Ishikawa (cell line): ENCODE data around the gene MAML1.
A peak's percentile ranks its signal among the peaks of the same experiment; 100 is the strongest.

Source experiments
- CEBPB ChIP-seq: IDR thresholded peaks from 2 replicates; pipeline ENCODE4 v1.6.1; 2012
- CREB1 ChIP-seq: IDR thresholded peaks from 2 replicates; pipeline ENCODE4 v1.6.1; 2012; ENCODE audit warnings: low read depth
- EGR1 ChIP-seq: IDR thresholded peaks from 2 replicates; pipeline ENCODE4 v1.6.1; 2012
- EP300 ChIP-seq: IDR thresholded peaks from 2 replicates; pipeline ENCODE4 v1.6.1; 2012; ENCODE audit warnings: borderline replicate concordance
- FOXM1 ChIP-seq: IDR thresholded peaks from 2 replicates; pipeline ENCODE4 v1.6.1; 2012; ENCODE audit warnings: low read depth, borderline replicate concordance
- NFIC ChIP-seq: IDR thresholded peaks from 2 replicates; pipeline ENCODE4 v1.6.1; 2012
- RAD21 ChIP-seq: IDR thresholded peaks from 2 replicates; pipeline ENCODE4 v1.6.1; 2012; ENCODE audit warnings: low read depth
- TAF1 ChIP-seq: IDR thresholded peaks from 2 replicates; pipeline ENCODE4 v1.6.1; 2012; ENCODE audit warnings: low read depth, mild to moderate bottlenecking
- TCF12 ChIP-seq: IDR thresholded peaks from 2 replicates; pipeline ENCODE4 v1.6.1; 2012; ENCODE audit warnings: low read depth
- TEAD4 ChIP-seq: IDR thresholded peaks from 2 replicates; pipeline ENCODE4 v1.6.1; 2012
- USF1 ChIP-seq: IDR thresholded peaks from 2 replicates; pipeline ENCODE4 v1.6.1; 2012
- YY1 ChIP-seq: IDR thresholded peaks from 2 replicates; pipeline ENCODE4 v1.6.1; 2012; ENCODE audit warnings: low read depth
- ZBTB7A ChIP-seq: IDR thresholded peaks from 2 replicates; pipeline ENCODE4 v1.6.1; 2012; ENCODE audit warnings: low read depth
- TF ChIP-seq, protein P1 (sequence below): IDR thresholded peaks from 2 replicates; pipeline ENCODE4 v1.6.1; 2012
- TF ChIP-seq, protein P2 (sequence below): IDR thresholded peaks from 2 replicates; pipeline ENCODE4 v1.6.1; 2012; ENCODE audit warnings: low read depth, mild to moderate bottlenecking

MAML1 gene

DNA sequence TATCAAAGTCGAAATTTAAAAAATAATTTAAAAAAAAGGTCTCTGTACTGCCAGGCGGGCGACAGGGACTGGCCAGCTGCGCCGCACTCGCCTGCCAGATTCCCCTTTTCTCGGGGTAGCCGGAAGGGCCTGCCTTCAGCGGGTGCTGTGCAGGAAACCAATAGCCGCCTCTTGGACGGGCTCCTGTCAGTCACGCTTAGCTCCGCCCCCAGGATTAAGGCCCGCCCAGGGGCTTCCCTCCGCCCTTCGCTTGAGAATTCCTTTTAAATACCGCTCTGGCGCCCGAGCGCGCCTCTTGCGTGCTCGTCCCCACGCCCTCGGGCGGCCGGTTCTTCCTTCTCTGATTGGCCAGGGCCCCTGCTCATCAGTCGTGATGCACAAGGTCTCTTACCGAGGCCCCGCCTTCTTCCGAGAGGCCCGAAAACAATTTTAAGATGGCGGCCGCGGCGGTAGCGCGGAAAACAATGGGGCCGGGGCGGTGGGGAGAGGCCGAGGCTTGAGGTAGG lies at the start of gene MAML1:
MAML1 (plus strand) TSS at position 411 of the 506 bp plus-strand sequence. CDS start 291 bp downstream, outside the sequence.
- TF ChIP-seq RAD21 = no peak
- peak; percentile 47; the same call in 1 of the 2 replicates for TF ChIP-seq FOXM1
- TF ChIP-seq ZBTB7A = no peak
- no peak for TF ChIP-seq NFIC
- no peak for TF ChIP-seq CEBPB
- peak; percentile 94 for TF ChIP-seq YY1
- TF ChIP-seq, protein P1, sequence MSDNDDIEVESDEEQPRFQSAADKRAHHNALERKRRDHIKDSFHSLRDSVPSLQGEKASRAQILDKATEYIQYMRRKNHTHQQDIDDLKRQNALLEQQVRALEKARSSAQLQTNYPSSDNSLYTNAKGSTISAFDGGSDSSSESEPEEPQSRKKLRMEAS = peak; percentile 33; the same call in 1 of the 2 replicates
- TF ChIP-seq EP300 = no peak
- TF ChIP-seq TAF1 = peak; percentile 98
- no peak for TF ChIP-seq USF1
- TF ChIP-seq, protein P2, sequence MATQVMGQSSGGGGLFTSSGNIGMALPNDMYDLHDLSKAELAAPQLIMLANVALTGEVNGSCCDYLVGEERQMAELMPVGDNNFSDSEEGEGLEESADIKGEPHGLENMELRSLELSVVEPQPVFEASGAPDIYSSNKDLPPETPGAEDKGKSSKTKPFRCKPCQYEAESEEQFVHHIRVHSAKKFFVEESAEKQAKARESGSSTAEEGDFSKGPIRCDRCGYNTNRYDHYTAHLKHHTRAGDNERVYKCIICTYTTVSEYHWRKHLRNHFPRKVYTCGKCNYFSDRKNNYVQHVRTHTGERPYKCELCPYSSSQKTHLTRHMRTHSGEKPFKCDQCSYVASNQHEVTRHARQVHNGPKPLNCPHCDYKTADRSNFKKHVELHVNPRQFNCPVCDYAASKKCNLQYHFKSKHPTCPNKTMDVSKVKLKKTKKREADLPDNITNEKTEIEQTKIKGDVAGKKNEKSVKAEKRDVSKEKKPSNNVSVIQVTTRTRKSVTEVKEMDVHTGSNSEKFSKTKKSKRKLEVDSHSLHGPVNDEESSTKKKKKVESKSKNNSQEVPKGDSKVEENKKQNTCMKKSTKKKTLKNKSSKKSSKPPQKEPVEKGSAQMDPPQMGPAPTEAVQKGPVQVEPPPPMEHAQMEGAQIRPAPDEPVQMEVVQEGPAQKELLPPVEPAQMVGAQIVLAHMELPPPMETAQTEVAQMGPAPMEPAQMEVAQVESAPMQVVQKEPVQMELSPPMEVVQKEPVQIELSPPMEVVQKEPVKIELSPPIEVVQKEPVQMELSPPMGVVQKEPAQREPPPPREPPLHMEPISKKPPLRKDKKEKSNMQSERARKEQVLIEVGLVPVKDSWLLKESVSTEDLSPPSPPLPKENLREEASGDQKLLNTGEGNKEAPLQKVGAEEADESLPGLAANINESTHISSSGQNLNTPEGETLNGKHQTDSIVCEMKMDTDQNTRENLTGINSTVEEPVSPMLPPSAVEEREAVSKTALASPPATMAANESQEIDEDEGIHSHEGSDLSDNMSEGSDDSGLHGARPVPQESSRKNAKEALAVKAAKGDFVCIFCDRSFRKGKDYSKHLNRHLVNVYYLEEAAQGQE = no peak
- TF ChIP-seq EGR1 = no peak; the same call in 1 of the 2 replicates
- 0 out of 2 replicates have a peak, but pooled peaks have one; percentile 5 for TF ChIP-seq TCF12
- 0 out of 2 replicates have a peak, but pooled peaks have one; percentile 36 for TF ChIP-seq TEAD4
- peak; percentile 79 for TF ChIP-seq CREB1

DNA sequence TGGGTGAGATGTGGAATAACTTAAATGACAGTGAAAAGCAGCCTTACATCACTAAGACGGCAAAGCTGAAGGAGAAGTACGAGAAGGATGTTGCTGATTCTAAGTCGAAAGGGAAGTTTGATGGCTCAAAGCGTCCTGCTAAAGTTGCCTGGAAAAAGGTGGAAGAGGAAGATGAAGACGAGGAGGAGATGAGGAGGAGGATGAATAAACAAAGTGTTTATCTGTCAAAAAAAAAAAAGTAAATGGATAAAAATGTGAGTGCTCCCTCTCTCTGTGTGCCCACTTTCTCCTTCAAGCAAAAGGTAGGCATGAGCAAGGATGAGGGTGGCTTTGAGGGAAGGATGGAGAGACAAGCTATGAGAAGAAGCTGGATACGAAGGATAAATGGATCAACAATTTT lies 38.1 kb upstream of the MAML1 start:
- TF ChIP-seq FOXM1 (no peak), TEAD4 (no peak), NFIC (no peak), RAD21 (no peak), EP300 (no peak), ZBTB7A (no peak)
- TF ChIP-seq, protein P1 = no peak

DNA sequence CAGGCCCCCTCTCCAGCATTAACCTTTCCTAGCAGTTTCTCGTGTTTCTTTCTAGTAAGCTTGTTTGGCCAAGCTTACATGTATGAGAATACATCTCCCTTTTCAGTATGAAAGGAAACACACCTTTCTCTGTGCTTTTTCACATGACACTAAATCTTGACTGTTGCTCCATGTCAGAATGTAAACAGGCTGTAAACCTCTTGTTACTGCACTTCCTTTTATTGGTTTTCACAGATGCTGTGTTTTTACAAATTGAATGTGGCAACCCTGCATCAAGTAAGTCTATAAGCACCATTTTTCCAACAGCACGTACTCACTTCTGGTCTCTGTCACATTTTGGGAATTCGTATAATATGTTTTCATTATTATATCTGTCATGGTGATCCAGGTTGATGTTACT lies 36.0 kb upstream of the MAML1 start:
- TF ChIP-seq EGR1 = no peak
- TF ChIP-seq NFIC = no peak
- no peak for TF ChIP-seq CEBPB
- TF ChIP-seq TAF1 = no peak

- TF ChIP-seq TCF12 (no peak), ZBTB7A (no peak), YY1 (no peak), EGR1 (no peak), NFIC (no peak), USF1 (no peak), TAF1 (no peak), RAD21 (no peak), CREB1 (no peak)
- TF ChIP-seq, protein P2 = no peak
- TF ChIP-seq, protein P1 = no peak
Measured at GRCh38 chr5:179697108-179697507, 35.5 kb upstream of the MAML1 start.

DNA sequence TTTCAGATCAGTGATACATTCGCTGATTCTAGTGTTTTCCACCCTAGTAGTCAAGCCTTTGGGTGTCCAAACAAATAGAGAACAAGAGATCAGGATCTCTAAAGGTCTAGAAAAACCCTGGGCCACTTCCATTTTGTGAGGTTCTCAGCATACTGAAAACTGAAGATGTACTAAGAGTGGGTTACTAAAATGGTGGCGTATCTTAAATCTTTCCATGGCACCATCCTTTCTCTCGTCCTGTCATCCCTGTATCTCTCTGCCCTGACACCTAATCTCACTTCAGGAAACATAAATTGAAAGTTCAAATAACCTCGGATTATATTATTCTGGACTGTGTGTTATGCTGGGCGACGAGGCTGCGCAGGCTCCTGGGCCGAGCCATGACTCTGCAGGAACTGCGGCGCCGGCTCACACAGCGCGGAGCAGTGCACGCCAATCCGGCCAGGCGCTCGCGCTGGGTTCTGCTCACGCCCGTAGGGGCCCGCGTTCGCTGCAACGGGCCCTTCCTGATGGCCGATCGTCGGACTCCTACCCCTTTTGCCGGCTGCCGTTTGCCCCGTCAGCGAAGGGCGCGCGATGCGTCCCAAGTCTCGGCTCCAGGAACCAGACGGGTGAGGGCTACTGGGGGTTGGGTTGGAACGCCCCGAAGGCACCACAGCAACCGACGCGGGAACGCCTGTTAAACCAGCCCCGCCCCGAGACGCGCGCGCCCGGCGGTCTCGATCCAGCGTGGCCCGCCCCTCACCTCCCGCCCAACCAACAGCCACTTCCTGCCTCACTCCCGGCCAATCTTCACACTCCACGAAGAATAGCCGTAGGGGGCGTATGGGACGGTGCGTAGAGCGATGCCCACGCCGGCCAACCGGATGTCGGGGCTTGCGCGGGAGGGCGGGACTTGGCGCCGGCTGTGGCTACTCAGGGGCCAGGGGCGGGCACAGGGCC lies 34.4 kb upstream of the MAML1 start:
- TF ChIP-seq RAD21 = no peak
- TF ChIP-seq ZBTB7A = no peak
- TF ChIP-seq CREB1 = peak; percentile 80
- TF ChIP-seq, protein P2 = no peak
- TF ChIP-seq TCF12 = peak; percentile 37
- TF ChIP-seq TAF1 = peak; percentile 69
- TF ChIP-seq CEBPB = no peak
- peak; percentile 68 for TF ChIP-seq YY1
- peak; percentile 8; the same call in 1 of the 2 replicates for TF ChIP-seq NFIC
- TF ChIP-seq EGR1 = no peak
- TF ChIP-seq, protein P1 = no peak; the same call in 1 of the 2 replicates
- no peak for TF ChIP-seq TEAD4
